Measurements from ENCODE around the gene HRH1.

Gene HRH1

DNA sequence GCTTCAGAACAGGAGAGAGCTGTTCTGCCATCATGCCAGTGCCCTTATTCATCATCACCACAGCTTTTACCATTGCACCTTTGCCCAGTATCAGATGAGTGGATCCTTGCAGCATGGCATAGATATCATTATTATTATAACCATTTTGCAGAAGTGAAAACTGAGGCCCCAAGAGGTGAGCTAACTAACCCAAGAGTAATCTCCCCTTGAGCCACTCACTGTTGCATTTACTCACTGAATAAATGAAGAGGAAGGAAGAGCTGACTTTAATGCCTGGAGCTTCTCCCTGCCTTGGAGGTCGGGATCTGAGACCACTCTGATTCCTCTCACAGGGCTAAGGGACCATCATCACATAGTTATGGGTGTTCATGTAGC is 32.0 kb downstream of the HRH1 start:
- TF ChIP-seq, protein P1, sequence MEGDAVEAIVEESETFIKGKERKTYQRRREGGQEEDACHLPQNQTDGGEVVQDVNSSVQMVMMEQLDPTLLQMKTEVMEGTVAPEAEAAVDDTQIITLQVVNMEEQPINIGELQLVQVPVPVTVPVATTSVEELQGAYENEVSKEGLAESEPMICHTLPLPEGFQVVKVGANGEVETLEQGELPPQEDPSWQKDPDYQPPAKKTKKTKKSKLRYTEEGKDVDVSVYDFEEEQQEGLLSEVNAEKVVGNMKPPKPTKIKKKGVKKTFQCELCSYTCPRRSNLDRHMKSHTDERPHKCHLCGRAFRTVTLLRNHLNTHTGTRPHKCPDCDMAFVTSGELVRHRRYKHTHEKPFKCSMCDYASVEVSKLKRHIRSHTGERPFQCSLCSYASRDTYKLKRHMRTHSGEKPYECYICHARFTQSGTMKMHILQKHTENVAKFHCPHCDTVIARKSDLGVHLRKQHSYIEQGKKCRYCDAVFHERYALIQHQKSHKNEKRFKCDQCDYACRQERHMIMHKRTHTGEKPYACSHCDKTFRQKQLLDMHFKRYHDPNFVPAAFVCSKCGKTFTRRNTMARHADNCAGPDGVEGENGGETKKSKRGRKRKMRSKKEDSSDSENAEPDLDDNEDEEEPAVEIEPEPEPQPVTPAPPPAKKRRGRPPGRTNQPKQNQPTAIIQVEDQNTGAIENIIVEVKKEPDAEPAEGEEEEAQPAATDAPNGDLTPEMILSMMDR (IDR thresholded peaks at IDR 0.05; ENCODE audit: low read depth, low read length, missing control alignments): no peak
- H3K4me3 ChIP-seq (ENCODE audit: low read depth, low read length): no peak overlapping the region
- no peak for DNase-seq (ENCODE audit: low read depth)

DNA sequence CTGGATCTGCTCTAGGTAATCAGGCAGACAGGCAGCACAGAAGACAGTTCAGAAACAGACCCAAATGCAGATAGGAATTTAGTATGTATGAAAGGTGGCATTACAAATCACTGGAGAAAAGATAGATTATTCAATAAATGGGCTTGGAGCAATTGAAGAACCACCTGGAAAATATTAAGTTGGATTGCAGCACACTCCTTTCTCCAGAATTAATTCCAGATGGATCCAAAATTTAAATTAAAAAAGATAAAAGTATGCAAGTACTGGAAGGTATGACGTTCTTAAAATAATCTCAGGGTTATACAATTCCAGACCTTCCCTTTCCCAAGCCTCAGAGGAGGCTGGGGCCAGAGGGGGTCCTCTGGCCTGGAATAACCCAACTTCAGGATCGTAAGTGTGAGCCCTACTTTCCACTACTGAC is 32.5 kb downstream of the HRH1 start:
- DNase-seq (ENCODE audit: low read depth): no peak
- TF ChIP-seq, protein P1 (IDR thresholded peaks at IDR 0.05; ENCODE audit: low read depth, low read length, missing control alignments): no peak

DNA sequence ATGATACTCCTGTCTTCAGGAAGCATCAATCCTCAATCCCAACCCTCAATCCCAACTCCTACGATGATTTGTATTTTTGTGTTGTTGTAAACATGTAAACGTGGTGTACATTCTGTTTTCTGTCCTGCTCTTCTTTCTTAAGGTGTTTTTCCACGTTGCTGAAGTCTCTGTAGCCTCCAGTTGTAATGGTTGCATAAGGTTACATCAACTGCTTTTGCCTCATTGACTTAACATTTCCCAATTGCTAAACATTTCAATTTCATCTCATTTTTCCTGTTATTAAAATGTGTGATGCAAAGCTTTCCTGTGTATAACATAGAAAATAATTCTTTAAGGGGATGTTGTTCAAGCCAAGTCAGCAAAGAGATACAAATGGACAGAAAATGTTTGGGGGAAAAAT is 33.4 kb downstream of the HRH1 start:
- DNase-seq (ENCODE audit: low read depth): no peak
- TF ChIP-seq, protein P1 (IDR thresholded peaks at IDR 0.05; ENCODE audit: low read depth, low read length, missing control alignments): no peak
- H3K4me3 ChIP-seq (ENCODE audit: low read depth, low read length): no peak overlapping the region

More for the DNA sequence above, 32.5 kb downstream of the HRH1 start:
- no peak overlapping the region for H3K4me3 ChIP-seq (ENCODE audit: low read depth, low read length)

DNA sequence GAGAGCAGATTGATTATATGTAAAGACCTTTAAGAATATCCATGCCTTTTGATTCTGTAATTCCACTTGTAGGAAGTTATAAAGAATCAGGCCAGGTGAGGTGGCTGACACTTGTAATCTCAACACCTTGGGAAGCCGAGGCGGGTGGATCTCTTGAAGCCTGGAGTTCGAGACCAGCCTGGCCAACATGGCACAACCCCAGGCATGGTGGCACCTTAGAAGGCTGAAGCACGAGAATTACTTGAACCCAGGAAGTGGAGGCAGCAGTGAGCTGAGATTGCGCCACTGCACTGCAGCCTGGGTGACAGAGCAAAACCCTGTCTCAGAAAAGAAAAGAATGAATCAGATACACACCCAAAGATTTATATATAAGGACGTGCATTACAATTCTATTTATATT is 33.9 kb downstream of the HRH1 start:
- H3K4me3 ChIP-seq (ENCODE audit: low read depth, low read length): no peak overlapping the region
- DNase-seq (ENCODE audit: low read depth): no peak
- TF ChIP-seq, protein P1 (IDR thresholded peaks at IDR 0.05; ENCODE audit: low read depth, low read length, missing control alignments): no peak

DNA sequence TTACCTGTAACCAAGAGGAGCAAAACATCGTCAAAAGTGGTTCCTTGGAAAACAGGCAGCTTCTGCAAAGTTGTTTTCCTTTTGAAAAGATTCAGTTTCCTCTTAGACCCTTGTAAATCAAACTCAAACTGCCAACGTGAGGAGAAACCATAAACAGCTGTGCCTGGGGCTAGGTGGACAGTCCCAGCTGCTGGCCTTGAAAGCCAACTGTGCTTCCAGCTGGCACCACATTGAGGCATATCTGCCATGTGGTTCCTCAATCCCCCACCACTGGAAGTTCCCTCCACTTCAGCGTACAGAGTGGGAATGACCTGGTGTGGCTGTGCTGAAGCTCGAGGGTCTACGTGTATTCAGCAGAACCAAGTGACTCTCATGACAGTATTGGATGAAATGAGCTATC is 40.9 kb downstream of the HRH1 start:
- TF ChIP-seq, protein P1 (IDR thresholded peaks at IDR 0.05; ENCODE audit: low read depth, low read length, missing control alignments): no peak
- H3K4me3 ChIP-seq (ENCODE audit: low read depth, low read length): no peak overlapping the region
- no peak for DNase-seq (ENCODE audit: low read depth)

DNA sequence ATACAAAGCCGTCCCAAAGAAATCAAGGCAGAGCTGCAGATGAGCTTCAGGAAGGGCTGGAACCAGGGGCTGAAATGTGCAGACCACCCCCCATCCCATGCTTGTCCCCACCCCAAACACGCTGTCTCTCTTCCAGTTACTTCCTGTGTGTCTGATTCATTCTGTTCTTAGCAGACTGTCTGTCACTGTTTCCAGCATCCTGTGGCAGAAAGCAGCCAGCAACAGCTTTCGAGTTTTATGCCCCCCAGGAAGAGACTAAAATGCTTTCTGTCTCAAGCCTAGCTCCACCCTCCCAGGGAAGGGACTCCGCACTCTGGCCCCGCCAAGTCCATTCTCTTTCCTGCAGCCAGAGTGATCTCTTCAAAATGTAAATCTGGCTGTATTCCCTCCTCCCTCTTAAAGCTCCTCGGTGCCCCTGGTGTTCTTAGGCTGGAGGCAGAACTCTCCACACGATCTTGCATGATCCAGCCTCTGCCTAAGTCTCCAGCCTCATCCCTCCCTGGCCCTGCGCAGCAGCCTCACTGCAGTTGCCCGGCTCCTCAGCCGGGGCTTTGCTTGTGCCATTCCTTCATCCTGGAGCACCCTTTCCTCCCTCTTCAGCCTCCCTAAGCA is 41.5 kb downstream of the HRH1 start:
- DNase-seq (ENCODE audit: low read depth): no peak
- TF ChIP-seq, protein P1 (IDR thresholded peaks at IDR 0.05; ENCODE audit: low read depth, low read length, missing control alignments): no peak
- H3K4me3 ChIP-seq (ENCODE audit: low read depth, low read length): no peak overlapping the region

DNA sequence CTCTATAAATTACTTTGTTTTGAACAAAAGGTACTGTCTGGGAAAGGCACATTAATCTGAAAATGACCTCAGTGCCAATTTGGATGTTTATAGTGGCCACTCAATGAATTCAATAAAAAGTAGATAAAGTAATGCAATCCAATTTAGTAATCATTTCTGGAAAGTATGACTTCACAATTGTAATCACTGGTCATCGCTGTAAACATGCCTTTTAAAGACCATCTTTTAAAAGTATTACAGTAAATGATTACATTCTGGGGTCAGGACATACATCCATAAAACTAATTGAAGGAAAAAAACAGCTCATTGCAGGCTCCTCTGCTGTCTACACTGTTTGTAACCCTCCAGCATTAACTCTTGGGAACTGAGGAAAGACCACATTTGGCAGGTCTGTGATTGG is 43.2 kb downstream of the HRH1 start:
- TF ChIP-seq, protein P1 (IDR thresholded peaks at IDR 0.05; ENCODE audit: low read depth, low read length, missing control alignments): no peak
- no peak for DNase-seq (ENCODE audit: low read depth)
- no peak overlapping the region for H3K4me3 ChIP-seq (ENCODE audit: low read depth, low read length)

Measured in GM12864 (cell line).